HG03060 (cell line): ENCODE results near the gene MCC.

Source experiments
- ATAC-seq: cut with Tn5 transposase; IDR thresholded peaks from one replicate; pipeline ENCODE4 v1.9.1; 2021; ENCODE audit warnings: low read depth, moderate number of reproducible peaks; ENCODE audit not compliant: unreplicated experiment

Gene MCC

DNA sequence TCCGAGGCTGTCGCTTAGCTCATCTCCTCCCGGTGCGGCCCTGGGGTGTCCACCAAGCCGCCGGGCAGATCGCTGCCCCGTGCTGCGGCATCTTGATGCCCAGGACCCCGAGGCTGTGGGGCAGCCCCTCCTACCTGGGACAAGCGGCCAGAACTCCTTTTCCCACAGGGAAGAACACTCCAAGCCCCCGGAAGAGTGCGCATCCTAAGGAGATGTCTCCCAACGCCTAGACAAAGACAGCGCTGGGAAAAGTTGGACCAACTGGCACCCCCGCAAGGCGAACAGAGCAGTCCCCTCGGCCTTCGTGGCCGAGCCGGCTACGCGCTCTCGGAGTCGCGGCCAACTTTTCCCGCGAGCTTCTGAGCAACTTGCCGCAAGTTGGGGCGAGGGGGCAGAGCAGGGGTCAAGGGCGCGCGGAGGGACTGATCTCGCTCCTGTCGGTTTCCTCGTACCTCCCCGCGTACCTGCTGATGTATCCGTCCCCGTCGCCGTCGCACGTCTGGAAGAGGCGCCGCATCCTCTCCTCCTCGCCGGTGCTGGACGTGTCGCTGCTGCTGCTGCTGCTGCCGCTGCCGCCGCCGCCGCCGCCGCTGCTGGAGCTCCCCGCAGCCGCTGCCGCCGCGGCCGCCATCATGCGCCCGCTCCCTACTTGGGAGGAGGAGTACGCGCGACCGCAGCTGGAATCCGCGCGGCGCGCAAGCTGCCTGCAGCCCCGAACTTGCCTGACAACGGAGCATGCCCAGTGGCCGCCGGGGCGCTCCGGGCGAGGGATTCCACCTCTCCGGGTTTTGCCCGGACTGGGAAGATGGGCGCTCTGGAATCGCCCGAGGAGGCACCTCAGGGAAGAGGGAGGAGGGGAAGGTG, at the start of gene MCC:
Gene MCC, minus strand, starts transcription at position 673 of the 864 bp plus-strand sequence.
- ATAC-seq = no peak

- ATAC-seq = no peak
These were observed 43.4 kb upstream of the MCC start for GRCh38 chr5:113531481-113532159.

DNA sequence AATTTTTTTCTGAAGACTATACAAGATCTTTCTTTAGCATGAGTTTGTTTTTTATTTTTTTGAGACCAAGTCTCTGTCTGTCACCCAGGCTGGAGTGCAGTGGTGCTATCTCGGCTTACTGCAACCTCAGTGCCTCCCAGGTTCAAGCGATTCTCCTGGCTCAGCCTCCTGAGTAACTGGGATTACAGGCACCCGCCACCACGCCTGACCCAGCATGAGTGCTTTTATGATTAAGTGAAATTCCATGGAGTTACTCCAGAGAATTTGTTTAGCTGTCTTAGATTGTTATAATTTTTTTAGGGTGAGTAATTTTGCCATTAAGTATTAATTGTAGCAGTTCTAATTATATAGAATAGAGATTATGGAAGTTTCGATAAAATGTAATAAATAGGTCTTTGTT, 39.5 kb upstream of the MCC start:
- ATAC-seq = no peak

DNA sequence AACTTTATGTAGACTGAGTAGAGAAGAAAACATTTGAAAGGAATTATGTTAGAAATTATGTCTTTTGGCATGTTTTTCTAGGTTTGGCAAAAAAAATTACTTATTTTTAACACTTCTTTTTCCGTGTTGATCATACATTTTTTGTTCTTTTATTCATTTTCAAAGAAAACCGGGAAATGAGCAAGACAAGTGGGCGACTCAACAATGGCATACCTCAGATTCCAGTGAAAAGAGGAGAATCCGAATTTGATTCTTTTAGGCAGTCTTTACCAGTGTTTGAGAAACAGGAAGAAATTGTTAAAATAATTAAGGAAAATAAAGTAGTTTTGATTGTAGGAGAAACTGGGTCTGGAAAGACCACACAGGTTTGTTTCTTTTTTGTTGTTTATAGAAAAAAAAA, 38.2 kb upstream of the MCC start:
- no peak for ATAC-seq

- ATAC-seq = peak; percentile 38
These were observed 36.7 kb upstream of the MCC start for GRCh38 chr5:113524927-113525326.

- no peak for ATAC-seq
These were observed 34.9 kb upstream of the MCC start for GRCh38 chr5:113523168-113523567.

DNA sequence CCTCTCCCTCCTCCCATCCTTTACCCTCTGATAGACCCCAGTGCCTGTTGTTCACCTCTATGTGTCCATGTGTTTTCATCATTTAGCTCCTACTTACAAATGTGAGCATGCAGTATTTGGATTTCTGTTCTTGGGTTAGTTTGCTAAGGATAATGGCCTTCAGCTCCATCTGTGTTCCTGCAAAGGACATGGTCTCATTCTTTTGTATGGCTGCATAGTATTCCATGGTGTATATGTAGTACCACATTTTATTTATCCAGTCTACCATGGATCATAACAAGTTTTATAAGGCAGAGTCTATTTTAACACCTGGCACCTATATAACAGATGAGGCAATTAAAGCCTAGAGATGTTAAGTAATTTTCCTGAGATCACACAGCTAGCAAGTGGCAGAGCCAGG, 32.6 kb upstream of the MCC start:
- no peak for ATAC-seq

DNA sequence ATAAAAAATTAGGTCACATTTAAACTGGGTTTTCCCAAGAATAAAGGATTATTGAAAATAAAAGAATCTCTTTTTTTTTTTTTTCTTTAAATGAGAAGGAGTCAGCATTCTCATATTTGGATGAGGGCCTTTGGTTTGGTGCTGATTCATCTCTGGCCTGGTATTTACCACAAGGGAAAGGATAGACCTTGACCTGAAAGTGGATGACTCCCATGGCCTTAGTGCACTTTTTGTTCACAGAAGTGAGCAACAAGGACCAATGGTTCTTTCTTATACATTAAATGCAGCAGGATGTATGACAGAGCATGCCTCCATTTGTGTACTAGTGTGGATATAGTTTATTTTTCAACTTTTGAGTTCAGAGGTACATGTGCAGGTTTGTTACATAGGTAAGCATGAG, 32.2 kb upstream of the MCC start:
- ATAC-seq = peak; percentile 76

DNA sequence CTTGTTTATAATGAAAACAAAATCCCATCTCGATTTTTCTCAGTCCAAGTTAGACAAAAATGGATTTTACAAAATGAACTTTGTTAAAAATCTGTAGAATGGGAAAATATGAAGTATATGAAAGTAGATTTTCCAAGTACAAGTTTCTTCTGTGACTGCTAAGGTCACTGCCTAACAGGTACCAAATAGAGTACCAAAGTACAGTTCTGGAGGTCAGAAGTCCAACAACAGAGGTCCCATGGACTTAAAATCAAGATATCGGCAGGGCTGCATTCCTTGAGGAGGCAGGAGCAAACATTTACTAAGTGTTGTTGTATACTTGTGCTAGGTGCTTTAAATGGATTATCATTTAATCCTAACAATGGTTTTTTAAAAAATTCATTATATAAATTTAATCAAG, 31.2 kb upstream of the MCC start:
- ATAC-seq = no peak

DNA sequence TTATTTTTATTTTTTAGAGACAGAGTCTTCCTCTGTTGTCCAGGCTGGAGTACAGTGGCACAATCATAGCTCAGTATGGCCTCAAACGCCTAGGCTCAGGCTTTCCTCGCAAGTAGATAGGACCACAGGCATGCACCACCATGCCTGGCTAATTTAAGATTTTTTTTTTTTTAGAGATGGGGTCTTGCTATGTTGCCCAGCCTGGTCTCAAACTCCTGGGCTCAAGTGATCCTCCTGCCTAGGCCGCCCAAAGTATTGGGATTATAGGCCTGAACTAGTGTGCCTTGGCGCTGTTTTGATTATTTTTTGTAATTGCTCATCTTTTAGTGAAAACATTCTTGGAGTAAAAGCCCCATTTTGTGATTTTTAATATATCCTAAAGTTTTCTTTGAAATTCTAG, 30.6 kb upstream of the MCC start:
- ATAC-seq = no peak

DNA sequence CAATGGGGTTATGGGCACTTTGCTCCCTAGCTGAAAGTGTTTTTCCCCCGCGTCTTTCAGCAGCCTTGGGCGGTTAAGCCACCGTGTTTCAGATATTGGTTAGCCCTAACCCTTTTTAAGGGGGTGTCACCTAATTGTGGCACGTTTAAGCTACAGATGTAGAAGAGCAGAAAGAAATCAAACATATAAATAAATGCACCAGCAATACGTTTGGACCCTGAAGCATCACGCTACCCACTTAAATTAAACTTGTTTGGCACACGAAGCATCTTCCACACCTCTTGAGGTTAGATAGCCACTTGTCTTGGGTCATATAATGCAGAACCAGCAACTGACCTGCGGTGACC, 26.0 kb upstream of the MCC start:
- ATAC-seq = no peak

GRCh38 chr5:113513384-113514288, 25.4 kb upstream of the MCC start, which contains the start of gene YTHDC2:
Gene YTHDC2 (plus strand): TSS chr5:113513694. CDS start chr5:113513896, 202 bp downstream.
- ATAC-seq = peak; percentile 95

DNA sequence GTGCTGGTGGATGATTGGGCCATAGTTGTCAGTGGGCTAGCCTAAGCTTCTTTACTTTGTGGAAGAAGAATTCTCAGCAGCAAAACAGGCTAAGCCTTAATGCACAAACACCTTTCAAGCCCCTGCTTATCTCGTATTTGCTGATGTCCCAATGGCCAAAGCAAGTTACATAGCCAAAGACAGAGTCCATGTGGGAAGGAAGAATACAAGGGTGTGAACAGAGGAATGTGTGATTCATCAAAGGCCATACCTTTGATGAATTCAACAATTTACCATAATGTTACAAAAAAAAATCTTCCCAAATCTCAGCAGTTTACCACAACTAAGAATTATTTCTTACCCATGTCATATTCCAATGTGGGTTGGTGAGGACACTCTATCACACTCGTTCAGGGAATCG, 24.1 kb upstream of the MCC start:
- no peak for ATAC-seq

GRCh38 chr5:113510836-113511451, 22.7 kb upstream of the MCC start:
- no peak for ATAC-seq

- ATAC-seq = no peak
These were observed 20.5 kb upstream of the MCC start for GRCh38 chr5:113508756-113509155.

DNA sequence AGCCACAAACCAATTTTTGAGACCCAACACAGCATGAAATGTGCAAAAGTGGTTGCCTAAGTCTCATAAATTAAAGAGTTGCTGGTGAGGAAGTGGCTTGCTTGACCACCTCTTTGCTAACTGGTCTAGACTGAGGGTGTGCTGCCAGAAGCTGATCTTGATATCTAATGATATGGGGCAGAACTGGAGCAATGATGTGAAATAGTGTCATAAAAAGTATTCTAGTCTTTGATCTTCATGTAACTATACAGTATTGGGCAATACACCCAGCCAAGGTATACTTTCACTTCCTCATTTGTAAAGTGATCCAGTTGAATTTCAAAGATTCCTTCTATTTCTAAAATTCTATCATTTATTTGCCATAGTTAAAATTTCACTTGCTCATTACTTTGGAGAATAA, 19.3 kb upstream of the MCC start:
- ATAC-seq = no peak

DNA sequence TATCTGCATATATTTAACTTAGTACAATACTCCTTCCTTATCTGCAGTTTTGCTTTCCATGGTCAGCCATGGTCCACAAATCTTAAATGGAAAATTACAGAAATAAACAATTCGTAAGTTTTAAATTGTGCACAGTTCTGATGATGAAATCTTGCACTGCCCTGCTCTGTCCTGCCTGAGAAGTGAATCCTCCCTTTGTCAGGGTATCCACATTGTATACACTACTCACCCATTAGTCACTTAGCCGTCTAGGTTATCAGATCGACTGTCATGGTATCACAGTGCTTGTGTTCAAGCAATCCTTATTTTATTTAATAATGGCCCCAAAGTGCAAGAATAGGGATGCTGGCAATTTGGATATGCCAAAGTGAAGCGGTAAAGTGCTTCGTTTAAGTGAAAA, 16.9 kb upstream of the MCC start:
- no peak for ATAC-seq

DNA sequence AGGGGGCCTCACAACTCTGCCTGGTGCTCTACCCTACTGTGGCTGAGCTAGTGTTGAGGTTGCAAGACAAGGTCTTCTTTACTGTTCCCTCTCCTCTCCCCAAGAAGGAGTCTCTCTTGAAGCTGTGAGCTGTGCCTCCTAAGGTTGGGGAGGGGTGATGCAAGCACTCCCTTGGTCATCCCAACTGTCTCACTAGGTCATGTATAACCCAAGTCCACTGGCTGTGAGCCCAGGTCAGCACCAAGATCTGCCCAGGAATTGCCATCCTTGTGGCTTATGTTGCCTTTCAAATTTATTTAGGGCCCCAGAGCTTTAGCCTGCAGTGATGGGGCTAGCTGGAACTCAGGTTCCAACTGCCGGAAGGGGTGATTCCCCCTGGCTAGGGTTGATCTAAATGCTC, 14.9 kb upstream of the MCC start:
- no peak for ATAC-seq

DNA sequence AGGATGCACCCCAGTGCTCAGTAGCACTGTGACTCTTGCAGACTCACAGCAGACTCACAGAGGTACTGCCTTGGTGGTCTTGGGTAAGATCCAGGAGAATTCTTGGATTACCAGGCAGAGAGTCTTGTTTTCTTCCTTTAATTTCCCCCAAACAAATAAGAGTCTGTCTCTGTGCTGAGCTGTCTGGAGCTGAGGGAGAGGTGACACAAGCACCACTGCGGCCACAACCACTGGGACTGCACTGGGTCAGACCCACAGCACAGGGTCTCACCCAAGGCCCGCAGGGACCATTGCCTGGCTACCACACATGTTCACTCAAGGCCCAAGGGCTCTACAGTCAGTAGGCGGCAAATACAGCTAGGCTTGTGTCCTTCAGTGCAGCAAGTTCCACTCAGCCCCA, 13.8 kb upstream of the MCC start:
- no peak for ATAC-seq

- no peak for ATAC-seq
These were observed 7.2 kb upstream of the MCC start for GRCh38 chr5:113495422-113495841.

- ATAC-seq = no peak
These were observed 5.2 kb upstream of the MCC start for GRCh38 chr5:113493446-113493845.
